GM18511 (cell line): ENCODE measurements around the gene C2orf92.
"Not testable (repeated sequence)": the region's sequence is repeated elsewhere in the genome, so short reads cannot be mapped to it uniquely, and the experiment has no call there.

Experiments
- ATAC-seq: cut with Tn5 transposase; IDR thresholded peaks from one replicate; pipeline ENCODE4 v1.9.1; 2021; ENCODE audit warnings: mild to moderate bottlenecking, moderate library complexity; ENCODE audit not compliant: unreplicated experiment

The C2orf92 gene

DNA sequence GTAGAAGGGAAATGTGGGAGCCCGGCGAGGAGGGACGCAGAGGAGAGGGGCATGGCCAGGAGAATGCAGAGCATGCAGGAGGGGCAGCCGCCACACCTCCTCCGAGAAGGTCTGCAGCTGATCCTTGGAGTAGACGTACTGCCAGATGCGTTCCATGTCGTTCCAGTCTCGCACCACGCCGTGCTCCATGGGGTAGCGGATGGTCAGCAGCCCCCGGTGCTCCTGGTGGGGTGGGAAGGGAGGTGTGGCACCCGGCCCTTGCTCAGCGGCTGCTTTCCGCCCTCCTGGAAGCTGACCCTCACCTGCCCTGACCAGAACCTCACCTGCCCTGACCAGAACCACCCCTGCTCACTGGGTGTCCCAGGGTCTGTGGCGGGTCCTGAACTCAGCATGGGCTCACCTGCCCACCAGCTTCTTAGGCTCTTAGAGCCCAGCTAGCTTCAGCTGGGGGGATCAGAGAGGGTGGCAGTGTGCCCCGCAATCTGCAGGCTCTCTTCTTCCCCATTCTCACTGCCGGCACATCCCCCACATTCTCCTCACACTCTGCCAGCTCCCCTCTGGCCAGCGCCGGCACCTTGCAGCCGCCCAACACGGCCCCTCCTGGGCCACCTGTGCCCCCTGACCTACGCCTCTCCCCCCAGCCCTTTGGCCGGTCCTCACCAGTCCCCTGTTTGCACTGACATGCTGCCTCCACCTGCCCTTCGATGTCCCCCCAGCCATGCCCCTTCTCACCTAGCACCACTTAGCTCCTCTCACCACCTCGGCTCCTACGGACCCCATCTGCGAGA, 10.1 kb upstream of the C2orf92 start:
- ATAC-seq: no peak

DNA sequence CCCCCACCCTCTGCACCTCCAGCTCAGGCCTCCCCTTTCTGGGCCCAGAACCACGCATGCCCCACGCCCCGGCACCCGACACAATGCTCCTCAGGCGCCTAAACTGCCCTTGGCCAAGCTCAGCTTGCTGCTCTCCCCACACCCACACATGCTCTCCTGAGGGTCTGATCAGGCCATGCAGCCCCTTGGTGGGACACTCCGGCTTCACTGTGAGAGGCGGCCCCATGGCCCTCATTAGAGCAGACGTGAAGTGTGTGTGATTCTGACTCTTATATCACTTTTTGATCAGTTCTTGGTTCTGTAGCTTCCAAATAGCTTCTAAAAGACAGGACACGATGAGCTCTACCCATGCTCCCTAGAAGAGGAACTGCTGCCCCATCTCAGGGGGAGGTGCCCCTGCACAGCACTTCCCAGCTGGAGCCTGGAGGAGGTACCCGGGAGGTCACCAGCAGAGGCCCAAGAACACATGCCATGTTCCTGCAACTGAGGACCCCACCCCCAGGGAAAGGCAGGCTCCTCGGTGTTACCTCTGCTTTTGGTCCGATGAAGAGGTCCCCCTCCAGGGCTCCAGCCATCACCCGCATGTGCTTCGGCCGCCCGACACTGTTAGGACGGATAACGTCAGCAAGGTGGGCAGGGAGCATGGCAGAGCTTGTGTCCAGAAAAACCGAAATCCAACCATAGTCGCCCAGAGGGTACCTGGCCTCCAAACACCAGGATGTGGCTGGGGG, 9.3 kb upstream of the C2orf92 start:
- no peak for ATAC-seq

- no peak for ATAC-seq
Observed at GRCh38 chr2:97660775-97661389, 8.6 kb upstream of the C2orf92 start.

DNA sequence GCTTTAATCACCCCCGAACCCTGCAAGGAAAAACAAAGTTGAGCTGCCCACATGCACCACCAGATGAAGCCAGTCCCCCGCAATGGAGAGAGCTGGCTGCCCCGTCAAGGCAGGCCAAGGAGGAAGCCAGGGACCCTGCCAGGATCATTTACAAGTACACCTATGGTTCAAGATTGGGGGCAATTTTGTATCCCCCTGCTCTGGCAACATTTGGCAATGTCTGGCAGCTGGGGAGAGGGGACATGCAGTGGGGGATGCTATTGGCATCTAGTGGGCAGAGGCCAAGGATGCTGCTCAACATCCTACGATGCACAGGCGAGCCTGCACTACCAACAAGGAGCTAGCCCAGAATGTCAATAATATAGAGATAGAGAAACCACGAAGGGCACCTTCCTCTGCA, 7.6 kb upstream of the C2orf92 start:
- ATAC-seq: no peak

DNA sequence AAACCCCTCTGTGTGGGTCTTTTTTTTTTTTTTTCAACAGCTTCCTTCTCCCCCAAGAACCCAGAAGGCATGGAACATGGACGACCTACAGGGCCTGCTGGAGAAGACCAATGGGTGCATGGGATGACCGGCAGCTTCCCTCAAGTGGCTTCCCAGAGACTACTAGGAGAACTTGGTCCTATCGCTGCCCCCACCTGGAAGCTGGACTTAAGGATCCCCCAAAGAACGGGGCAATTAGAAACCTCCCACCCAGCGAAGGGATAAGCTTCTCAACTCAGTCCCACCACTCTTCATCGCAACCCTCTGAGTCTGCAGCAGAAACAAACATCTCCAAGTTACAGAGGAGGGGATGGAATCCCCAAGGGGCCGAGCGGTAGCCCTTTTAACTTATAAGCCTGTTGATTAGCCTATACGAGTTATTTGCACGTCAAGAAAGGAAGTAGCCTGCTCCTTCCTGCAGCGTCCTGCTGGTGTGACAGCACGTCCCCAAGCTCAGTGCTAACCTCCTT, 7.1 kb upstream of the C2orf92 start:
- ATAC-seq: no peak

DNA sequence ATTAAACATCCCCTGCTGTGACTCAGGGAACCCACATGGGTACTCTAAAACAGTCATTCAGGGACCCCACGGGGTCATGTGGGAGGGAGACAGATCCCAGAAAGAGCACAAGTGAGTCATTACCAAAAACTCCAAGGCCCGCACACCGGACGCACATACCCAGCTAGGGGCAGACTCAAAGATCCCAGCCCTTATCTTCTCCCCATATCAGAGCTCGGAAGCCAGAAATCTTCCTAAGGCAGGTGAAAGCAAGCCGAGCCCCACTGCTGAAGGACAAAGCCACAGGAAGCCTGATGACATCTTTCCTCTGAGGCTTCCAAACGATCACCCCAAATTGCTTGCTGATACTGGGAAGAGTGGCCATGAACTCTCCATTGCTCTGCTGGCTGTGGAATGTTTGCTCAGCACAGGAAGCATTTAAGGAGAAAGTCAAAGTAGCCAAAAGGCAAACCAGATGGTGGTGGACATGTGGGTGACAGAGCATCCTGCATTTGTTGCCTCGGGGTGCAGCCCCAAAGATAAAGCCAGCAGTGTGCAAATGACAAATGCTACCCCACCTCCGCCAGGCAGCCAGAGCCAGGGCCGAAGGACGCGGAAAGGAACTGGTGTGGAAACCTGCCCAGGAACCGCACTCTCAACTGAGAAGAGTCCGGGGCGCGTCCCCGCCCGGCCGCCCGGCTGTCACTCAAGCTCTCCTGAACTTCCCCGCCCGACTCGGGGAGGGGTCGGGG, 6.5 kb upstream of the C2orf92 start:
- peak; percentile 56 for ATAC-seq

DNA sequence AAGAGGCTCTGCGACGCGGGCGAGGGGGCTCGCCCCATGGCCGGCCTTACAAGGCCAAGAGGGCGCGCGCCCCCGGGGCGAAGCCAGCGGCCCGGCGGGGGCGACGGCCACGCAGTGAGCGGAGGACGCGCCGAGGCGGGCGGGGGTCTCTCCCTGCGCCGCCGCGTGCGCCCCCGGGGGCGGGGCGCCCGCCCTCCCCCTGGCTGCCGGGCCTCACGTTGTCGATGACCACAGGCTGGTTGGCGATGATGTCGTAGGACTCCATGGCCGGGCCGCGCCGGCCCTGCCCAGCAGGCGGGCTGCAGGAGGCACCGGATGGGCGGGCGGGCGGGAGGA, 5.9 kb upstream of the C2orf92 start:
- ATAC-seq: no peak

- ATAC-seq: peak; percentile 90
Observed at GRCh38 chr2:97663962-97664635, 5.4 kb upstream of the C2orf92 start, which contains the start of gene ACTR1B. TSS of gene ACTR1B (minus strand) at chr2:97664044. CDS start at chr2:97663890, 154 bp downstream.

GRCh38 chr2:97664636-97664970, 4.9 kb upstream of the C2orf92 start:
- no peak for ATAC-seq

DNA sequence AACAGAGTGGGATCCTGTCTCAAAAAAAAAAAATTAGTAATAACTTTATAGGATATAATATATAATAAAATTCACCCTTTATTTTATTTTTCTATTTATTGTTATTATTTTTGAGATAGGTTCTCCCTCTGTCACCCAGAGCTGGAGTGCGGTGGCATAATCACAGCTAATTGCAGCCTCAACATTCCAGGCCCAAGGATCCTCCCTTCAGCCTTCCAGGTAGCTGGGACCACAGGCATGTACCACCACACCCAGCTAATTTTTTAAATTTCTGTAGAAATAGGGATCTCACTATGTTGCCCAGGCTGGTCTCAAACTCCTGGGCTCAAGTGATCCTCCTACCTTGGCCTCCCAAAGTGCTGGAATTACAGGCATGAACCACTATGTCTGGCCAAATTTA, 958 bp downstream of the C2orf92 start:
- no peak for ATAC-seq

GRCh38 chr2:97671526-97671925, 2.0 kb downstream of the C2orf92 start:
- ATAC-seq: no peak

DNA sequence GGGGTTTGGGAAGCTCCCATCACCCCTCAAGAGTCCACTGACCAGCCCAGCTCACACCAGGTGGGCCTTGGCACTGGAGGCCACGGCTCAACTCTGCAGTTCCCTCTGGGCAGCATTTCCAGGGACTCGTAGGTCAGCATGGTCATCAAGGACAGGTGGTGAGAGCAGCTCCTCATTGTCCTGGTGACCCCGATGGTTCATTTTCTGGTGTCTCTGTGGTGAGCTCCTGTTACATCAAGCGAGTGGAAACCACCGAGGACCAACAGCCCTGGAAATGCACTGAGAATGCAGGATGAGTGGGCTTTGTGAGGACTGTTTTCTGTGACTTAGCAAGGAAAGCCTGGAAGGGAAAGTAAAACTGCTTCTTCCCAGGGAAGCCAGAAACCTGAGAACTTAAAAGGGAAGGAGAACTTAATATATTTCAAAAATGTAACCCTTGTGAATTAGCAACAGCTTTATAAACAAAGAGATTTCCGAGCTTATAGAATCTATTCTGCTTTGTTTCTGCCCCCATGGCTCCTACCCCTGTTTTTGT, 3.2 kb downstream of the C2orf92 start:
- ATAC-seq: not testable (repeated sequence)

DNA sequence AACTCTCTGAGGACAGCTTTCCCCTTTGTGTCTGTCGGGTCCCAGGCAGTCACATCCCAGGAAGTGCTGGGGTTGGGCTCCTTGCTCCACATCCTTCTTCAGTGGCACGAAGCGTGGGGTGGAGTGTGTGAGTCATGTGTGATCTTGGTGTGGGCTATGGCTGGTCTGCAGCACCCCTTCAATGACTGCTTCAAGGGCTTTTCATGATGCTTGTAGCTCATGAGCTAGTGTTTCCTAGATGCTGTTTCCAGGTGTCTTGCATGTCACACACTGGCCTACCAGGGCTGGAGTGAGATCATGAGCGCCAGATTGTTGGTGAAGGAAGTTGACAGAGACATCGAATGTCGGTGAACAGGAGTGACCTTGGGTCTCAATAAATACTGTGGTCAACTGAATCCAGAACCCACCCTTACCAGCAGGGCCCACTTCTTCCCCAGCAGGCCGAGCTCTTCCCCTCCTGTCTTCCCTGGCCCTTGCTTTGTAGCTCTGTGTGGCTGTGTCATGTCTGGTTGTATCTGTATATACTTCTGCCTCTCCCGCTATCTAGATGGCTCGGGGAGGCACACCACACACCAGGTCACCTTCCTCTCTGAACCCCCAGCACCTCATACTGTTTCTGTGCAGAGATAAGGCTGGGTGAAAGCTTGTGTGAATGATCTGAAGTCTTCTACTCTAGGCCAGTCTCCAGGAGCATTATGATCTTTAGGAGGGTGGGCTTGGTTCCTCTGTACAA, 3.8 kb downstream of the C2orf92 start:
- no peak for ATAC-seq

GRCh38 chr2:97673915-97674283, 4.4 kb downstream of the C2orf92 start:
- no peak for ATAC-seq

DNA sequence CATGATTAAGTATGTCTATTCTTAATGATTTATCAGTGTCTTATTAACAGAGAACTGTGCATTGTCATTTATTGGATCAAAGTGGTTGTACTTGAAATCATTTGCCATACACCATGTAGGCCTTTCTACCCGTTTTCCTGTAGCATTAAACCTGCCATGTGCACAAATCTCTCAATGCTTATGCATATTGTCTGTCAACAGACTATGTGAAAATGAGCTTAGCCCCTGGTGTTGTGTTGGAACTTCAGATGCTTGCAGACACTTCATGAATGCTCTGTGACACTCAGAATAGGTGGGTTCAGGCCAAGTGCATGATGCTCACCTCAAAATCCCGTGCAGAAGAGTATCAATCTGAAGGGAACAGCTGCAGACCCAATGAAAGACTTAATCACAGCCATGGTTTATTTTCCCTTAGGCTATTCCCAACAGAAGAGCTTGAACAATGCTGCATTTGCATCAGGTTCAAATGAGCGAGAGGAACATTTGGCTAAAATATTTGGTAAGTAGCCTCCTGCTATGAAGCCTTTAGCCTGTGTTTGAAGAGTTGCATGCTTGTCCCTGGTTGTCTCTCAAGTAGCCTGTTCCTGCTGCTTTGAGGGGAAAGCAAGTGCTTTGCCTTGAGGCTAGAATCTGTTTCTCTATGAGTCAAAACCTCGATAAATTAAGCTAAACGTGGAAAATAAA, 6.1 kb downstream of the C2orf92 start:
- no peak for ATAC-seq

DNA sequence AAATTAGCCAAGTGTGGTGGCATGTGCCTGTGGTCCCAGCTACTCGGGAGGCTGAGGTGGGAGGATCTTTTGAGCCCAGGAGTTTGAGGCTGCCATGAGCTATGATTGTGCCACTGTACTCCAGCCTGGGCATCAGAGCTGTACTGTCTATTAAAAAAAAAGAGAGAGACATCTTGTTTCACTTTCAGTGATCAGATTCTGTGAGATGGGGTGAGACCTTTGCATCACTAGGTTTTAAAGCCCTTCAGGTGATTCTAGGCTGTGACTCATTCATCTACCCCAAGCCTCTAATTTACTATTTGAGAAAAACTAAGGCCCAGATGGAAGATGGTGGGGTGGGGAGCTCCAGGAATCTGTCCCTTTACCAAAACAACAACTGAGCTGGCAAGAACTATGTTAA, 7.1 kb downstream of the C2orf92 start:
- no peak for ATAC-seq

DNA sequence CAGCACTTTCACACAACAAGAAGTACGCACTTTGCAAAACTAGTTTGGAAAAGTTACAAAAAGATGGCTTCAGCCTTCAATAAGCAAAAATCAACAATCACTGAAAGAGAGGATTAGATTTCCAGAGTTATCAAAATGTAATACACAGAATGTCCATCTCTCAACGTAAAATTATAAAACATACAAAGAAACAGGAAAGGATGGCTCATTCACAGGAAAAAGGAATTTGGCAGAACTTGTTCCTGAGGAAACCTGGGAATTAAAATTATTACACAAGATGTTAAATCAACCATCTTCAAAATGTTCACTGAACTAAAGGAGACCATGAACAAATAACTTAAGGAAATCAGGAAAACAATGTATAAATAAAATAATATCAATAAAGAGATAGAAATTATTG, 8.0 kb downstream of the C2orf92 start:
- ATAC-seq: no peak

DNA sequence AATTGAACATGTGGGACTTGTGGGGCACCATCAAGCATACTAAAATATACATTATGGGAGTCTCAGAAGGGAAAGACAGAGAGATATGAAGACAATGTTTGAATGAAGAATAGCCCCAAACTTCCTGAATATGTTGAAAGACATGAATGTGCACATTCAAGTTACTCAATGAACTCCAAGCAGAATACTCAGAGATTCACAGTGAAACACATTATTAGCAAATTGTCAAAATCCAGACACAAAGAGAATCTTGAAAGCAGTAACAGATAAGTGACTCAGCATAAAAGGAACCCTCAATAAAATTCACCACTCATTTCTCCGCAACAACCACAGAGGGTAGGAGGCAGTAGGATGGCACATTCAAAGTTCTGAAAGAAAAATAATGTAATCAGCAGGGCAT, 8.8 kb downstream of the C2orf92 start:
- ATAC-seq: no peak

- not testable (repeated sequence) for ATAC-seq
Observed at GRCh38 chr2:97687235-97687634, 17.7 kb downstream of the C2orf92 start.
